Measurements from ENCODE around the gene AGBL1.
"Not testable (repeated sequence)": the region's sequence is repeated elsewhere in the genome, so short reads cannot be mapped to it uniquely, and the experiment has no call there.

AGBL1 gene

GRCh38 chr15:86411916-86412315, 332.2 kb downstream of the AGBL1 start:
- no peak for DNase-seq

- no peak for DNase-seq
Observed at GRCh38 chr15:86413191-86413590, 333.5 kb downstream of the AGBL1 start.

- DNase-seq, result no peak
Observed at GRCh38 chr15:86425746-86426145, 346.1 kb downstream of the AGBL1 start.

- DNase-seq, result no peak
Observed at GRCh38 chr15:86432861-86433260, 353.2 kb downstream of the AGBL1 start.

- DNase-seq, result no peak
Observed at GRCh38 chr15:86433983-86434382, 354.3 kb downstream of the AGBL1 start.

GRCh38 chr15:86439614-86440013, 359.9 kb downstream of the AGBL1 start:
- no peak for DNase-seq

- DNase-seq, result no peak
Observed at GRCh38 chr15:86444527-86444926, 364.9 kb downstream of the AGBL1 start.

- DNase-seq, result no peak
Observed at GRCh38 chr15:86445579-86446252, 366.0 kb downstream of the AGBL1 start.

GRCh38 chr15:86446253-86446640, 366.6 kb downstream of the AGBL1 start:
- DNase-seq, result no peak

GRCh38 chr15:86465470-86466039, 385.9 kb downstream of the AGBL1 start:
- DNase-seq, result not testable (repeated sequence)

GRCh38 chr15:86481720-86482119, 402.0 kb downstream of the AGBL1 start:
- DNase-seq, result no peak

GRCh38 chr15:86483936-86484335, 404.3 kb downstream of the AGBL1 start:
- DNase-seq, result no peak

- DNase-seq, result no peak
Observed at GRCh38 chr15:86488046-86488445, 408.4 kb downstream of the AGBL1 start.

GRCh38 chr15:86489981-86490380, 410.3 kb downstream of the AGBL1 start:
- no peak for DNase-seq

- no peak for DNase-seq
Observed at GRCh38 chr15:86491118-86491517, 411.4 kb downstream of the AGBL1 start.

GRCh38 chr15:86493884-86494283, 414.2 kb downstream of the AGBL1 start:
- no peak for DNase-seq

- DNase-seq, result no peak
Observed at GRCh38 chr15:86494475-86494874, 414.8 kb downstream of the AGBL1 start.

GRCh38 chr15:86502301-86502700, 422.6 kb downstream of the AGBL1 start:
- no peak for DNase-seq

GRCh38 chr15:86505951-86506350, 426.3 kb downstream of the AGBL1 start:
- DNase-seq, result no peak

GRCh38 chr15:86506401-86506800, 426.7 kb downstream of the AGBL1 start:
- no peak for DNase-seq

- DNase-seq, result no peak
Observed at GRCh38 chr15:86515625-86516024, 436.0 kb downstream of the AGBL1 start.

GRCh38 chr15:86522721-86523120, 443.1 kb downstream of the AGBL1 start:
- no peak for DNase-seq

- DNase-seq, result no peak
Observed at GRCh38 chr15:86526938-86527690, 447.4 kb downstream of the AGBL1 start.

- DNase-seq, result not testable (repeated sequence)
Observed at GRCh38 chr15:86528094-86528493, 448.4 kb downstream of the AGBL1 start.

Measured in CD4-positive, alpha-beta T cell treated with Interleukin-15 for 1 hour (primary cell).